GM10266 (cell line): ENCODE data around the gene SYNE1.

Source experiments
- DNase-seq: peaks from one replicate; pipeline ENCODE4 v3.0.0; 2012; ENCODE audit errors: extremely low spot score
- TF ChIP-seq, protein P1 (sequence below): IDR thresholded peaks from 2 replicates; pipeline ENCODE4 v1.5.1; 2012; ENCODE audit warnings: mild to moderate bottlenecking, low read depth; ENCODE audit not compliant: control insufficient read depth, insufficient read depth; ENCODE audit errors: missing control alignments

Gene SYNE1

DNA sequence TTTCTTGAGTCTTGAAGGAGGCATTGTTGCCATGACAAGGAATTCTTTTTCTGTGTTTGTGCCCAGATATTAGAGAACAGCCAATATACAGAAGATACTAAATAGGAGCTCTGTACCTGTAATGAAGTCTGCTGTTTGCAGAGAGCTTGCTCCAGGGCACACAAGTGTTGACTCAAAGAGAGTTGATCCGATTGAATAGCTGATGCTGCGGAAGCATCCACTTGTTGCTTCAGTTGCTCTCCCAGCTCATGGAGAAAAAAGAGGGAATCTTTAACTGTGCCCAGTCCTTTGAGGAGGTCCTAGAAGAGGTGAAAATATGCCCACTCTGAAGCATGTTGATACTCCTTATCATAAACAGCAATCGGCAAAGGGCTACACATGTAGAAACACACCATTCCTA is 418.3 kb downstream of the SYNE1 start:
- no peak for DNase-seq
- TF ChIP-seq, protein P1, sequence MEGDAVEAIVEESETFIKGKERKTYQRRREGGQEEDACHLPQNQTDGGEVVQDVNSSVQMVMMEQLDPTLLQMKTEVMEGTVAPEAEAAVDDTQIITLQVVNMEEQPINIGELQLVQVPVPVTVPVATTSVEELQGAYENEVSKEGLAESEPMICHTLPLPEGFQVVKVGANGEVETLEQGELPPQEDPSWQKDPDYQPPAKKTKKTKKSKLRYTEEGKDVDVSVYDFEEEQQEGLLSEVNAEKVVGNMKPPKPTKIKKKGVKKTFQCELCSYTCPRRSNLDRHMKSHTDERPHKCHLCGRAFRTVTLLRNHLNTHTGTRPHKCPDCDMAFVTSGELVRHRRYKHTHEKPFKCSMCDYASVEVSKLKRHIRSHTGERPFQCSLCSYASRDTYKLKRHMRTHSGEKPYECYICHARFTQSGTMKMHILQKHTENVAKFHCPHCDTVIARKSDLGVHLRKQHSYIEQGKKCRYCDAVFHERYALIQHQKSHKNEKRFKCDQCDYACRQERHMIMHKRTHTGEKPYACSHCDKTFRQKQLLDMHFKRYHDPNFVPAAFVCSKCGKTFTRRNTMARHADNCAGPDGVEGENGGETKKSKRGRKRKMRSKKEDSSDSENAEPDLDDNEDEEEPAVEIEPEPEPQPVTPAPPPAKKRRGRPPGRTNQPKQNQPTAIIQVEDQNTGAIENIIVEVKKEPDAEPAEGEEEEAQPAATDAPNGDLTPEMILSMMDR: no peak

DNA sequence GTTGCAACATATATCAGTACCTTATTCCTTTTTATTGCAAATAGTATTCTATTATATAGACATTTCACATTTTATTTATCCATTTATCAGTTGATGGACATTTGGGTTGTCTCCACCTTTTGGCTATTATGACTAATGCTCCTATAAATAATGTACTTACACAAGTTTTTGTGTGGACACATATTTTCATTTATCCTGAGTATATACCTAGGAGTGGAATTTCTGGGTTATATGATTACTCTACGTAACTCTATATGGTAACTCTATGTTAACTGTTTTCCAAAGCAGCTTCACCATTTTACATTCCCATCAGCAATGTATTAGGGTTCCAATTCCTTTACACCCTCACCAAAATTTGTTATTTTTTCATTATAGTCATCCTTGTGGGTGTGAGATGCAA is 424.7 kb downstream of the SYNE1 start:
- no peak for DNase-seq
- TF ChIP-seq, protein P1: no peak

DNA sequence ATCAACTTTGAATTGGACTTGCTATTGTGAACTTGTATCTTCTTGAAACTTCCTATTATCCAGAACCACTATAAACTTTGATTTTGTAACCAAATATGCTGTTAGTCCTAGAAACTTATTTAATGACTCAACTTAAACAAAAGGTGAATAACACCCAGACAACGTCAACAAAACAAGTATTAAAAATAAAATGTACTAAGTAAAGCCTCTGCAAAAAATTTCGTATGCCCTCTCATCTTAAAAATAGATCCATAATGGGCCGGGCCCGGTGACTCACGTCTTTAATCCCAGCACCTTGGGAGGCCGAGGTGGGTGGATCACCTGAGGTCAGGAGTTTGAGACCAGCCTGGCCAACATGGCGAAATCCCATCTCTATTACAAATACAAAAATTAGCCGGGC is 428.0 kb downstream of the SYNE1 start:
- TF ChIP-seq, protein P1: no peak
- DNase-seq: no peak

DNA sequence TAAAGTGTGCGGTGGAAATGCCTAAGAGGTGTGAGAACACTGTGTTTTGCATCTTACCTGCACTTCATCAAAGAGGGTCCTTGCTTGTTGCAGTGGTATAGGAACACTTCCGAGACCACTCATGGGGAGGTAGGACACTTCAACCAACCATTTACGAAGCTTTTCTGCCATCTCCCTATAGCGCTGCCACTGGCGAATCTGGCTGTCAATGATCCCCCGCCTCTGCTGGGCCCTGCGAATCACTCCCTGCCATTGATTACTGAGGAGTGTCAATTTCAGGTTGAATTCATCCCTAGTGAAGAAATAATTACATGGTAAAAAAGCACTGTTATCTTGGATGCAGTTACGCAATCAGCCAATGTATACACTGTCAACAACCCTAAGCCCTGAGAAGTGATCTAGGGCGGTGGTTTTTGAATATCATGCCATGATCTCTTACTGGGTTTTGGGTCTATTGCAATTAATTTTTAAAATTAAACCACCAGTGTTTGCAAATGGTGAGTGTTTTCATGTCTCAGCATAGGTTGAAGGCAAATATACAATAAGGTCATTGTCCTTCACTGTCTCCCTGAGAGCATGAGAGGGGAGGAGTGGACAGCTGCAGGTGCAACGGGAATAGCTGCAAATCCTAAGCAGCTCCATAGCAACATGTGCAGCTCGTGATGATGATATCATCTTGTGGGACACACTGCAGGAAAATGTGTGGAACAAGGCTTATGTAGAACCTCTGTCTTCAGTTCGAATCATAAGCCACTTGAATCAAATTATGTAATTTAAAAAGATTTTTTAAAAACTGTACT is 429.0 kb downstream of the SYNE1 start:
- TF ChIP-seq, protein P1: no peak
- no peak for DNase-seq

DNA sequence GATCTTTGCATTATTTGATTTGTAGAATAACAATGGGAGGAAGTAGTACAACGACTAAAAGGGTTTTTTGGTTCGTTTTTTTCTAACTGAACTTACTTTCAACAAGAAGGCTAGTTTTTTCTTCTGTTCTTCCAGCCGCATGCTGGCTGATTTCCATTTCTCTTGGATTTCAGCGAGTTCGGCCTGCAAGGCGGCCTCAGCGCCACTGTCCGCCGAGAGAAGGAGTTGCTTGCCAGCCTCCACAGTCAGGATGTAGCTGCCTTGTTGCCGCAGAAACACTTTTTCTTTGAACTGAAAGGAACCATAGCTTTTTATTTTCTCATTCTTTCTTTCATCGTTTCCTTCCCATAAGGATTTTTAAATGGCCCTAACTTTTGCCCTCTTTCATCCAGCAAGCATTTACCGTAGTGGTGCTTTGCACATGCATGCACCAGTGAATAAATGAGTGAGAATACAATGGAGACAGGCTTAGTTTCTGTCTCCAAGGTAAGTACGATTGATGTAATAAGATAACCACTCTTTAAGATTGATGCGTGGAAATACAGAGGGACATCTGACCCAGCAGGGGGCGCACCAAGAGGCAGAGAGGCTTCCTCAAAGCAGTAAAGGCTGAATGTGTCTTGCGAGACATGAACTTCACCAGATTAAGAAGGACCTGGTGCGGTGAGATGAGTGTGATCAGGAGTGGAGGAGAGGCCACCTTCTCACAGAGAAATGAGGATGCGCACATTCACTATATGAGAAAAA is 430.9 kb downstream of the SYNE1 start:
- TF ChIP-seq, protein P1: peak; percentile 25
- no peak for DNase-seq

DNA sequence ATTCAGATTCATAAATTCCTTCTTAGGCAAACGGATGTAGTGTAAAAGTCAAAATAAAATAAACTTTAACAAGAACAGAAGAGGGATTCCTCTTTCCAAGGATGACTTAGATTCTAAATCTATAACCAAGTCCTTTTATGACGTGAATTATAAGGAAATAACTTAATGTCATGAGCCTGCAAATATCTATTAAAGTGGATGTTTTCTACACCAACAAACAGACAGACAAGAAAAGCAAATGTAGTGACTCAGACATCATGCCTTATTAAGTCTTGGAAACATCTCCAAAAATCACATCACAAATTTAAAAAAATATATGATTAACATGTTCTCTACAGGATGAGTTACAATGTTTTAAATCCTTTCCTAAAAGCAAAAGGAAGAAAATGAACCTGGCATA is 432.6 kb downstream of the SYNE1 start:
- TF ChIP-seq, protein P1: no peak
- DNase-seq: no peak

DNA sequence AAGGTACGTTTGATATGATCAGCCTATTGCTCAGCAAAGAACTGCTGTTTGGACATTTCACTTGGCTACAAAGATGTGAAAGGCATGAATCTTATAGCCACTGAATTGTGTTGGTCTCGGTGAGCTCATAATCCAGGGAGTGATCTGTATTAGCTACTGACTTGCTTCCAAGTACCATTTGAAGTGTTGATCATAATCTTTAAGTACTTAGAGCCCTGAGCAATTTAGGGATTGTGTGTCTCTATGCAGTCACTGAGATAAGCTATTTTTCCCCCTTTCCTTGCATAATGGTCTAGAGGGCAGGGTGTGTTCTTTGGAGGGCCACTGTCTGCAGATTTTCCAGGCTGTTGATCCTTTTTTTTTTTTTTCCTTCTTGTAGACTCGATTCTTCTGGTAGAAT is 436.0 kb downstream of the SYNE1 start:
- no peak for DNase-seq
- TF ChIP-seq, protein P1: no peak
